Measurements from ENCODE around the gene MED13L.

DNA sequence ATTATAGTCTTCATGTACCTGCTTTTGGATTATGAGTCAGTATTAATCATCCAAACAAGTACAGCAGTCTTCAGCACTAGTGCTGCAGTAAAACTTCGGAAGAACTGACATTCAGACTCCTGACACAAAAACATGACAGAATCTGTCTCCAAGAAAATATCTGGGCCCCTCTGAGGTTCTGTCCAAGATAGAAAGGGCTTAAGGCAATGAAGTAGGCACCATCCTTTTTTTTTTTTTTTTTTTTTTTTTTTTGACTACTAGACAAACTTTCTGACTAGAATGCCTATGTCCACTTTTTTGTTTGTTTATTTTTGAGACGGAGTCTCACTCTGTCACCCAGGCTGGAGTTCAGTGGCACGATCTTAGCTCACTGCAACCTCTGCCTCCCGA, 112.5 kb downstream of the MED13L start:
- TF ChIP-seq, protein P1, sequence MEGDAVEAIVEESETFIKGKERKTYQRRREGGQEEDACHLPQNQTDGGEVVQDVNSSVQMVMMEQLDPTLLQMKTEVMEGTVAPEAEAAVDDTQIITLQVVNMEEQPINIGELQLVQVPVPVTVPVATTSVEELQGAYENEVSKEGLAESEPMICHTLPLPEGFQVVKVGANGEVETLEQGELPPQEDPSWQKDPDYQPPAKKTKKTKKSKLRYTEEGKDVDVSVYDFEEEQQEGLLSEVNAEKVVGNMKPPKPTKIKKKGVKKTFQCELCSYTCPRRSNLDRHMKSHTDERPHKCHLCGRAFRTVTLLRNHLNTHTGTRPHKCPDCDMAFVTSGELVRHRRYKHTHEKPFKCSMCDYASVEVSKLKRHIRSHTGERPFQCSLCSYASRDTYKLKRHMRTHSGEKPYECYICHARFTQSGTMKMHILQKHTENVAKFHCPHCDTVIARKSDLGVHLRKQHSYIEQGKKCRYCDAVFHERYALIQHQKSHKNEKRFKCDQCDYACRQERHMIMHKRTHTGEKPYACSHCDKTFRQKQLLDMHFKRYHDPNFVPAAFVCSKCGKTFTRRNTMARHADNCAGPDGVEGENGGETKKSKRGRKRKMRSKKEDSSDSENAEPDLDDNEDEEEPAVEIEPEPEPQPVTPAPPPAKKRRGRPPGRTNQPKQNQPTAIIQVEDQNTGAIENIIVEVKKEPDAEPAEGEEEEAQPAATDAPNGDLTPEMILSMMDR (IDR thresholded peaks at IDR 0.05), result no peak
- TF ChIP-seq POLR2A (IDR thresholded peaks at IDR 0.05), result no peak

Data from heart left ventricle (tissue), 13 donors.